Endothelial cell of umbilical vein (primary cell): ENCODE measurements around the gene RAX. TPM values are rescaled to one million over a fixed set of nuclear protein-coding genes. Genes with fewer than 3 reads are reported as not detected.

ENCODE experiments used
- BruUV-seq: library from RNA; stranded (reverse); fragments of 400-500 nt; replicated peaks from 2 replicates; lab custom pipeline; 2021; lab: Mats Ljungman, UMichigan
- CTCF ChIA-PET: fragments of 300-600, 350-600 bp; sonication (Branson Sonifier 250); formaldehyde crosslinking; loops from one replicate; lab custom pipeline; 2021; ENCODE audit warnings: antibody characterized with exemption, inconsistent platforms; lab: Charles Lee
- POLR2A ChIA-PET: fragments of 300-600, 350-600 bp; sonication (Branson Sonifier 250); formaldehyde crosslinking; loops from one replicate; lab custom pipeline; 2021; ENCODE audit warnings: antibody characterized with exemption, inconsistent platforms; lab: Charles Lee
- DNase-seq: peaks from one replicate; pipeline ENCODE4 v3.0.0-alpha.2; 2011; ENCODE audit warnings: low read depth, low spot score
- FAIRE-seq: peaks from 2 replicates; lab custom pipeline; 2011; peaks lifted over from hg19 to GRCh38; lab: Jason Lieb, UNC
- H2AFZ ChIP-seq: 2 replicates; pipeline ENCODE4 v1.6.0; 2012; ENCODE audit warnings: low read depth, low read length, control low read depth, inconsistent platforms
- H3K27ac ChIP-seq: 2 replicates; pipeline ENCODE4 v1.5.1; 2011; ENCODE audit warnings: low read depth, mild to moderate bottlenecking, control low read depth, low read length, moderate library complexity; ENCODE audit not compliant: insufficient read depth
- H3K27me3 ChIP-seq, 2 experiments: 2 replicates each; pipeline versions ENCODE4 v1.6.0 to v1.6.1; 2011; ENCODE audit warnings: low read length in 2 of 2, mixed read lengths in 1 of 2; ENCODE audit not compliant: control insufficient read depth in 2 of 2, insufficient read depth in 2 of 2
- H3K36me3 ChIP-seq, 2 experiments: 2 replicates in 1 of 2; 3 replicates in 1 of 2; pipeline ENCODE4 v1.5.1; 2011; ENCODE audit warnings: low read length in 2 of 2, mild to moderate bottlenecking in 1 of 2, moderate library complexity in 1 of 2; ENCODE audit not compliant: control insufficient read depth in 2 of 2, insufficient read depth in 2 of 2; ENCODE audit errors: extremely low read depth in 1 of 2
- H3K4me1 ChIP-seq: 3 replicates; pipeline ENCODE4 v1.5.1; 2011; ENCODE audit warnings: mild to moderate bottlenecking, low read length; ENCODE audit not compliant: control insufficient read depth, insufficient read depth; ENCODE audit errors: extremely low read depth
- H3K4me2 ChIP-seq: 2 replicates; pipeline ENCODE4 v1.6.1; 2011; ENCODE audit warnings: low read length, control low read depth, mixed read lengths; ENCODE audit not compliant: insufficient read depth
- H3K4me3 ChIP-seq, 3 experiments: fragments of 200-600 bp in 1 of 3; sonication (generic), shearing (Covaris generic) in 1 of 3; replicated peaks in 1 of 3; 2 replicates each; pipeline ENCODE4 v1.5.1; 2011 to 2016; ENCODE audit warnings: control low read depth in 3 of 3, low read length in 3 of 3, mild to moderate bottlenecking in 2 of 3, inconsistent platforms in 1 of 3, low read depth in 1 of 3, moderate library complexity in 1 of 3; ENCODE audit not compliant: insufficient read depth in 1 of 3
- H3K79me2 ChIP-seq: 2 replicates; pipeline ENCODE4 v1.6.0; 2012; ENCODE audit warnings: low read length, inconsistent platforms; ENCODE audit not compliant: control insufficient read depth, insufficient read depth
- H3K9ac ChIP-seq: replicated peaks from 2 replicates; pipeline ENCODE3; 2011; ENCODE audit warnings: low read length, control low read depth; ENCODE audit not compliant: insufficient read depth; ENCODE audit errors: extremely low read depth
- H3K9me1 ChIP-seq: replicated peaks from 3 replicates; pipeline ENCODE4 v1.6.0; 2011; ENCODE audit warnings: mild to moderate bottlenecking, low read length; ENCODE audit not compliant: control insufficient read depth, insufficient read depth; ENCODE audit errors: extremely low read depth
- H3K9me3 ChIP-seq: replicated peaks from 2 replicates; pipeline ENCODE4 v1.5.1; 2012; ENCODE audit warnings: low read length, inconsistent platforms; ENCODE audit not compliant: control insufficient read depth, insufficient read depth
- H4K20me1 ChIP-seq: replicated peaks from 2 replicates; pipeline ENCODE3; 2011; ENCODE audit warnings: mild to moderate bottlenecking, low read length; ENCODE audit not compliant: control insufficient read depth, insufficient read depth; ENCODE audit errors: extremely low read depth
- EZH2 ChIP-seq: IDR thresholded peaks from 2 replicates; pipeline ENCODE4 v1.6.1; 2012; ENCODE audit warnings: borderline replicate concordance, low read depth, mild to moderate bottlenecking, moderate library complexity, low read length, inconsistent platforms; ENCODE audit not compliant: severe bottlenecking
- FOS ChIP-seq: IDR thresholded peaks from 2 replicates; pipeline ENCODE4 v1.6.1; 2011; ENCODE audit warnings: mild to moderate bottlenecking, low read length, moderate library complexity, borderline replicate concordance; ENCODE audit not compliant: insufficient read depth
- GATA2 ChIP-seq: IDR thresholded peaks from 2 replicates; pipeline ENCODE4 v1.7.0; 2011; ENCODE audit warnings: low read depth, mild to moderate bottlenecking, moderate library complexity, mixed read lengths, low read length; ENCODE audit not compliant: insufficient read length, insufficient read depth
- JUN ChIP-seq: IDR thresholded peaks from 2 replicates; pipeline ENCODE4 v1.6.1; 2011; ENCODE audit warnings: borderline replicate concordance, low read depth; ENCODE audit not compliant: insufficient read length, insufficient read depth
- MYC ChIP-seq: IDR thresholded peaks from one replicate; pipeline ENCODE4 v1.6.1; 2011; ENCODE audit warnings: mild to moderate bottlenecking, low read depth, low read length
- POLR2A ChIP-seq: IDR thresholded peaks from 2 replicates; pipeline ENCODE4 v1.6.1; 2012; ENCODE audit warnings: low read depth, mild to moderate bottlenecking, control low read depth, low read length
- POLR2AphosphoS5 ChIP-seq: IDR thresholded peaks from 2 replicates; pipeline ENCODE4 v1.6.1; 2012; ENCODE audit warnings: low read depth, mild to moderate bottlenecking, control low read depth, low read length, moderate library complexity; ENCODE audit not compliant: insufficient read depth
- dilution Hi-C: fragments of 300-500 bp; cut with MboI; formaldehyde crosslinking; loops from one replicate; pipeline ENCODE4 v1.15.0; 2019; ENCODE audit warnings: low sequenced_read_pairs; ENCODE audit not compliant: extremely low pct_ligation_motif_present
- intact Hi-C: fragments of 100-400 bp; cut with micrococcal nuclease; formaldehyde crosslinking; loops from one replicate; pipeline ENCODE4 v1.10.0; 2022
- polyA plus RNA-seq, 4 experiments: library from polyadenylated mRNA; depleted of rRNA in 3 of 4; stranded (reverse) in 3 of 4; unstranded in 1 of 4; fragments of >200 nt; gene quantifications; 2 replicates each; pipeline versions ENCODE4 v1.2.1 to v1.2.3, GENCODE V29; 2011 to 2012; ENCODE audit warnings: missing spikeins in 1 of 4
- total RNA-seq: library from RNA; stranded (reverse); gene quantifications from 2 replicates; pipeline ENCODE4 v1.2.3, GENCODE V29; 2021
- TF ChIP-seq, protein P1 (sequence below), 2 donors: IDR thresholded peaks; 1 replicate in 1 of 2; 2 replicates in 1 of 2; pipeline ENCODE4 v1.5.1; 2011; ENCODE audit warnings: low read length in 2 of 2, mild to moderate bottlenecking in 2 of 2, moderate library complexity in 2 of 2, control low read depth in 1 of 2, inconsistent platforms in 1 of 2, low read depth in 1 of 2; ENCODE audit not compliant: insufficient read depth in 1 of 2; ENCODE audit errors: extremely low read depth in 1 of 2
- TF ChIP-seq, protein P2 (sequence below): IDR thresholded peaks from 2 replicates; pipeline ENCODE4 v1.6.1; 2011; ENCODE audit not compliant: insufficient read depth, insufficient read length

The RAX gene
- total and polyA plus RNA-seq, 2 donors (not counting 3 experiments of a cell fraction or from before 2014, with no cell fraction given) = not detected

DNA sequence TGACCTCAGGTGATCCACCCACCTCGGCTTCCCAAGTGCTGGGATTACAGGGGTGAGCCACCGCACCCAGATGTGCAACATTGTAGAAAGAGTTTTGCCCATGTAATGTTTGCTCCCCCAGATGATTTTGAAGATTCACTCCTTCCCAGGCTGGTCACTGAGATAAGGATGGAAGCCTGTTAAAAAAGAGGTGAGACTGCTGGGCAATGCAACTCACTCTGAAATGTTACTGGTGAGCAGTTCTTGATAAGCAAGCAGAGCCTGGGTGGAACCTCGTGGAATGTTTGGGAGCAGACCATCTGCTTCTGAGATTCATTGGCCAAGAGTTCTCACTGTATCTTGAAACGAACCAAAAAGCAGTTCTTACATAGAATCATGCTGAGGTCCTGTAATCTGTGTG, 33.6 kb downstream of the RAX start:
- H3K36me3 ChIP-seq = no peaks in the 10 kb centered on the region
- no TSS peak for BruUV-seq
- H3K4me2 ChIP-seq = no peak overlapping the region
- ChIA-PET POLR2A (no interaction called here), CTCF (no interaction called here)
- no peaks in the 10 kb centered on the region for H3K4me1 ChIP-seq
- intact Hi-C loops (no loop called here), dilution Hi-C loops (no loop called here)
- no peak overlapping the region for H3K4me3 ChIP-seq
- no peak overlapping the region for H3K9ac ChIP-seq
- H4K20me1 ChIP-seq = no peaks in the 10 kb centered on the region
- H3K9me3 ChIP-seq = no peaks in the 10 kb centered on the region
- DNase-seq (no peak), FAIRE-seq (no peak)
- no peak overlapping the region for H2AFZ ChIP-seq
- no peaks in the 10 kb centered on the region for H3K79me2 ChIP-seq
- no peak overlapping the region for H3K27ac ChIP-seq
- TF ChIP-seq MYC = no peak
- TF ChIP-seq JUN = no peak
- TF ChIP-seq FOS = no peak
- TF ChIP-seq POLR2A = no peak
- TF ChIP-seq, protein P1, sequence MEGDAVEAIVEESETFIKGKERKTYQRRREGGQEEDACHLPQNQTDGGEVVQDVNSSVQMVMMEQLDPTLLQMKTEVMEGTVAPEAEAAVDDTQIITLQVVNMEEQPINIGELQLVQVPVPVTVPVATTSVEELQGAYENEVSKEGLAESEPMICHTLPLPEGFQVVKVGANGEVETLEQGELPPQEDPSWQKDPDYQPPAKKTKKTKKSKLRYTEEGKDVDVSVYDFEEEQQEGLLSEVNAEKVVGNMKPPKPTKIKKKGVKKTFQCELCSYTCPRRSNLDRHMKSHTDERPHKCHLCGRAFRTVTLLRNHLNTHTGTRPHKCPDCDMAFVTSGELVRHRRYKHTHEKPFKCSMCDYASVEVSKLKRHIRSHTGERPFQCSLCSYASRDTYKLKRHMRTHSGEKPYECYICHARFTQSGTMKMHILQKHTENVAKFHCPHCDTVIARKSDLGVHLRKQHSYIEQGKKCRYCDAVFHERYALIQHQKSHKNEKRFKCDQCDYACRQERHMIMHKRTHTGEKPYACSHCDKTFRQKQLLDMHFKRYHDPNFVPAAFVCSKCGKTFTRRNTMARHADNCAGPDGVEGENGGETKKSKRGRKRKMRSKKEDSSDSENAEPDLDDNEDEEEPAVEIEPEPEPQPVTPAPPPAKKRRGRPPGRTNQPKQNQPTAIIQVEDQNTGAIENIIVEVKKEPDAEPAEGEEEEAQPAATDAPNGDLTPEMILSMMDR (IDR thresholded peaks at IDR 0.05; ENCODE audit: extremely low read depth in 1 of 2, insufficient read depth in 1 of 2, low read depth in 1 of 2, low read length in 2 of 2) = no peak
- TF ChIP-seq, protein P2, sequence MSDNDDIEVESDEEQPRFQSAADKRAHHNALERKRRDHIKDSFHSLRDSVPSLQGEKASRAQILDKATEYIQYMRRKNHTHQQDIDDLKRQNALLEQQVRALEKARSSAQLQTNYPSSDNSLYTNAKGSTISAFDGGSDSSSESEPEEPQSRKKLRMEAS = no peak
- no peak for TF ChIP-seq POLR2AphosphoS5
- no peak for TF ChIP-seq EZH2
- no peak for TF ChIP-seq GATA2
- no peaks in the 10 kb centered on the region for H3K9me1 ChIP-seq
- H3K27me3 ChIP-seq = no peaks in the 10 kb centered on the region
